Parathyroid adenoma (tissue), 2 donors: ENCODE results near the gene NEUROG2.
"Not testable (repeated sequence)": the region's sequence is repeated elsewhere in the genome, so short reads cannot be mapped to it uniquely, and the experiment has no call there.

Experiments
- H2AFZ ChIP-seq: fragments of 300-600 bp; sonication (generic); one replicate; pipeline ENCODE4 v1.7.0; 2017; ENCODE audit warnings: antibody characterized with exemption, mild to moderate bottlenecking
- H3K27ac ChIP-seq: fragments of 300-600 bp; sonication (generic); one replicate; pipeline ENCODE4 v1.7.0; 2017
- H3K27me3 ChIP-seq: fragments of 300-600 bp; sonication (generic); one replicate; pipeline ENCODE4 v1.7.0; 2017; ENCODE audit warnings: low read length; ENCODE audit not compliant: control insufficient read depth, insufficient read depth
- H3K36me3 ChIP-seq: fragments of 300-600 bp; sonication (generic); one replicate; pipeline ENCODE4 v1.7.0; 2017; ENCODE audit warnings: low read length; ENCODE audit not compliant: control insufficient read depth, insufficient read depth
- H3K4me1 ChIP-seq: fragments of 300-600 bp; sonication (generic); one replicate; pipeline ENCODE4 v1.7.0; 2017; ENCODE audit warnings: control low read depth
- H3K4me2 ChIP-seq: fragments of 300-600 bp; sonication (generic); one replicate; pipeline ENCODE4 v1.7.0; 2017; ENCODE audit warnings: low read length
- H3K4me3 ChIP-seq: fragments of 300-600 bp; sonication (generic); one replicate; pipeline ENCODE4 v1.7.0; 2017; ENCODE audit warnings: low read depth, low read length
- H3K79me2 ChIP-seq: fragments of 300-600 bp; sonication (generic); one replicate; pipeline ENCODE4 v1.7.0; 2017; ENCODE audit warnings: control low read depth
- H3K9ac ChIP-seq: fragments of 300-600 bp; sonication (generic); one replicate; pipeline ENCODE4 v1.7.0; 2017; ENCODE audit warnings: mild to moderate bottlenecking
- H3K9me3 ChIP-seq: fragments of 300-600 bp; sonication (generic); one replicate; pipeline ENCODE4 v1.7.0; 2017; ENCODE audit warnings: low read length; ENCODE audit not compliant: control insufficient read depth
- TF ChIP-seq, protein P1 (sequence below): fragments of 300-600 bp; sonication (generic); IDR thresholded peaks from one replicate; pipeline ENCODE4 v1.7.0; 2017; ENCODE audit warnings: antibody characterized with exemption, mild to moderate bottlenecking
- donor health status: primary hyperparathyroidism.

NEUROG2 gene

DNA sequence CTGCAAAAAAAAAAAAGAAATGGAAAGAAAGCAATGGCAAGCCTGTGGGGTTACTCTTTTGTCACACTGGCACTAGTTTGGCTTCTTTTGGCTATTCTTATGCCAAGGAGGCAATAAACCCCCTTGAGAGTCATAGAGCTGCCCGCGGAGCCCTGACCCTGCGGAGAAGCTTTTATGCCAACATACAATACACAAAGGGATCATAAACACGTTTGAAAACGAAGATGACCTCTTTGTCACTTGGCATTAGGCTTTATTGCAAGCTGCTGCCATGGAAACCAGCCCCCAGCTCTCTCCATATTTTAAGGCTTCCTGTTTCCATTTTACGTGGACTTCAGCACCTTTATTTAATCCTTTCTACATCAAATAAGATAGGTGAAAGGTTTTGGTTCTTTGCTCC is 7.6 kb downstream of the NEUROG2 start:
- H3K79me2 ChIP-seq = no peaks in the 10 kb centered on the region
- TF ChIP-seq, protein P1, sequence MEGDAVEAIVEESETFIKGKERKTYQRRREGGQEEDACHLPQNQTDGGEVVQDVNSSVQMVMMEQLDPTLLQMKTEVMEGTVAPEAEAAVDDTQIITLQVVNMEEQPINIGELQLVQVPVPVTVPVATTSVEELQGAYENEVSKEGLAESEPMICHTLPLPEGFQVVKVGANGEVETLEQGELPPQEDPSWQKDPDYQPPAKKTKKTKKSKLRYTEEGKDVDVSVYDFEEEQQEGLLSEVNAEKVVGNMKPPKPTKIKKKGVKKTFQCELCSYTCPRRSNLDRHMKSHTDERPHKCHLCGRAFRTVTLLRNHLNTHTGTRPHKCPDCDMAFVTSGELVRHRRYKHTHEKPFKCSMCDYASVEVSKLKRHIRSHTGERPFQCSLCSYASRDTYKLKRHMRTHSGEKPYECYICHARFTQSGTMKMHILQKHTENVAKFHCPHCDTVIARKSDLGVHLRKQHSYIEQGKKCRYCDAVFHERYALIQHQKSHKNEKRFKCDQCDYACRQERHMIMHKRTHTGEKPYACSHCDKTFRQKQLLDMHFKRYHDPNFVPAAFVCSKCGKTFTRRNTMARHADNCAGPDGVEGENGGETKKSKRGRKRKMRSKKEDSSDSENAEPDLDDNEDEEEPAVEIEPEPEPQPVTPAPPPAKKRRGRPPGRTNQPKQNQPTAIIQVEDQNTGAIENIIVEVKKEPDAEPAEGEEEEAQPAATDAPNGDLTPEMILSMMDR = no peak
- H3K27me3 ChIP-seq = peaks cover 21% of the 10 kb centered on the region
- H3K36me3 ChIP-seq = no peaks in the 10 kb centered on the region
- no peak overlapping the region for H3K4me2 ChIP-seq
- H2AFZ ChIP-seq = no peak overlapping the region
- H3K4me1 ChIP-seq = no peaks in the 10 kb centered on the region
- no peaks in the 10 kb centered on the region for H3K9me3 ChIP-seq
- H3K9ac ChIP-seq = no peak overlapping the region
- no peak overlapping the region for H3K4me3 ChIP-seq
- H3K27ac ChIP-seq = no peak overlapping the region

DNA sequence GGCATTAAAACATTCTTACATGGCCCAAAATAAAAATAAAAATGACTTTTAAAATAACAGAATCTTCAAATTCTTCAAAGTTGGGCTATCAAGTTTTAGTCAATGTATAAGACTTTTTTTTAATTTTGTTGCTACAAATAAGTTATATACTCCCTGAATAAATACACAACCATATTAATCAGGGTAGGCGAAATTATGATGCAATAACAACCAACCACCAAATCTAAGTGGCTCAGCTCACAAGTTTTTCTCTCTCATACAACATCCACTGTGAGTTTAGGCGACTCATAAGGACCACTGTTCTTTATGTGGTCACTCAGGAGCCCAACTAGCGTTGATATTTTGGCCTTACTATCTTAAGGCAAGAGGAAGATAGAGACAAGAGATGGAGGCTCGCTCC is 11.2 kb downstream of the NEUROG2 start:
- TF ChIP-seq, protein P1 = no peak
- Histone ChIP-seq H2AFZ (no peak overlapping the region), H3K27ac (no peak overlapping the region), H3K9me3 (no peaks in the 10 kb centered on the region), H3K4me3 (no peak overlapping the region), H3K36me3 (no peaks in the 10 kb centered on the region), H3K27me3 (peaks cover 6% of the 10 kb centered on the region), H3K4me2 (no peak overlapping the region), H3K9ac (no peak overlapping the region), H3K79me2 (no peaks in the 10 kb centered on the region), H3K4me1 (no peaks in the 10 kb centered on the region)

DNA sequence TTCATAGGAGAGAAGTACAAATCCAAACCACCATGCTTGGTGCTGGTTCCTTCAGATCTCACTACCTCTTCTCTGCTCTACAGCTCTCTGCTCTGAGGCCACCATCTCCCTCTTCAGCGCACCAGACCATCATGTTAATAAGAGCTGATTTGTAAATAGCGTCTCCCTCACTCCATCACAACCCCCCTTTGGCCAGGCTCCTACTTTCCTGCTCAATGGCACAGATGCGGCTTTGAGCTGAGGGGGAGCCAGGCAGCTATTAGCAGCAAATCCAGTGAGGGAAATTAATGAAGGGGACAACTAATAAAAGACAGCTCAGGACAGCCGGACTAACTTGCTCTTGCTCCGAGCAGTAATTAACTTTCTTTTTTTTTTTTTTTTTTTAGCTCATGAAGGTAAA is 13.1 kb downstream of the NEUROG2 start:
- Histone ChIP-seq H3K4me1 (no peaks in the 10 kb centered on the region), H3K27ac (no peak overlapping the region), H3K36me3 (no peaks in the 10 kb centered on the region), H3K9ac (no peak overlapping the region), H3K79me2 (no peaks in the 10 kb centered on the region), H3K4me2 (no peak overlapping the region), H3K4me3 (no peak overlapping the region), H3K27me3 (no peaks in the 10 kb centered on the region), H3K9me3 (no peaks in the 10 kb centered on the region), H2AFZ (no peak overlapping the region)
- TF ChIP-seq, protein P1 = no peak

DNA sequence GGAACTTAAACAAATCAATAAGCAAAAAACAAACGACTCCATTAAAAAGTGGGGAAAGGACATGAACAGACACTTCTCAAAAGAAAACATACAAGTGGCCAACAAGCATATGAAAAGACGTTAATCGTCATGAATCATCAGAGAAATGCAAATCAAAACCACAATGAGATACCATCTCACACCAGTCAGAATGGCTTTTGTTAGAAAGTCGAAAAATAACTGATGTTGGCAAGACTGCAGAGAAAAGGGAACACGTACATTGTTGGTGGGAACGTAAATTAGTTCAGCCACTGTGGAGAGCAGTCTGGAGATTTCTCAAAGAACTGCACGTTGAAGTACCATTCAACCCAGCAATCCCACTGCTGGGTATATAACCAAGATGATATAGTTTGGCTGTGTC is 23.7 kb downstream of the NEUROG2 start:
- Histone ChIP-seq H3K79me2 (no peaks in the 10 kb centered on the region), H3K4me3 (no peak overlapping the region), H3K4me1 (no peaks in the 10 kb centered on the region), H3K36me3 (no peaks in the 10 kb centered on the region), H3K27me3 (no peaks in the 10 kb centered on the region), H3K27ac (no peak overlapping the region), H3K9me3 (no peaks in the 10 kb centered on the region), H2AFZ (no peak overlapping the region), H3K9ac (no peak overlapping the region), H3K4me2 (no peak overlapping the region)
- TF ChIP-seq, protein P1 = no peak

DNA sequence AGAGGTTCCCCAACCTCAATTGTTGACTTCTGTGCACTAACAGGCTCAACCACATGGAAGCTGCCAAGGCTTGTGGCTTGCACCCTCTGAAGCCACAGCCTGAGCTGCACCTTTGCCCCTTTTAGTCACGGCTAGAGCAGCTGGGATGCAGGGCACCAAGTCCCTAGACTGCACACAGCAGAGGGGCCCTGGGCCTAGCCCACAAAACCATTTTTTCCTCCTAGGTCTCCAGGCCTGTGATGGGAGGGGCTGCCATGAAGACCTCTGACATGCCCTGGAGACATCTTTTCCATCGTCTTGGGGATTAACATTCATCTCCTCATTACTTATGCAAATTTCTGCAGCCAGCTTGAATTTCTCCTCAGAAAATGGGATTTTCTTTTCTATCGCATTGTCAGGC is 25.2 kb downstream of the NEUROG2 start:
- not testable (repeated sequence) for H3K4me3 ChIP-seq, H3K4me2 ChIP-seq, H3K79me2 ChIP-seq, H3K9me3 ChIP-seq, H3K36me3 ChIP-seq, H3K27ac ChIP-seq, H3K4me1 ChIP-seq, H3K9ac ChIP-seq, H2AFZ ChIP-seq, H3K27me3 ChIP-seq
